K562 (cell line): ENCODE measurements around the gene MGAT4B. TPM values are rescaled to one million over a fixed set of nuclear protein-coding genes. Genes with fewer than 3 reads are reported as not detected.
A peak's percentile ranks its signal among the peaks of the same experiment; 100 is the strongest.

Experiments
- ADNP ChIP-seq: fragments of 200-800 bp; sonication (Bioruptor generic); IDR thresholded peaks from 2 replicates; pipeline ENCODE4 v1.6.1; 2016; ENCODE audit warnings: missing genetic modification characterization, missing compliant biosample characterization
- BRF1 ChIP-seq: IDR thresholded peaks from 3 replicates; pipeline ENCODE4 v1.6.1; 2011; ENCODE audit warnings: borderline replicate concordance, mild to moderate bottlenecking; ENCODE audit not compliant: insufficient read length; ENCODE audit errors: extremely low read depth
- CBFA2T2 ChIP-seq: fragments of 450-650 bp; conservative IDR thresholded peaks from 2 replicates; pipeline ENCODE4 v1.6.1; 2017; ENCODE audit warnings: mild to moderate bottlenecking
- EP400 ChIP-seq: fragments of 450-650 bp; IDR thresholded peaks from 2 replicates; pipeline ENCODE4 v1.6.1; 2017; ENCODE audit warnings: antibody characterized with exemption, mild to moderate bottlenecking, moderate library complexity
- HEY1 ChIP-seq: fragments of 250-450 bp; sonication (Bioruptor Pico); IDR thresholded peaks from 2 replicates; pipeline ENCODE4 v1.5.0; 2020; ENCODE audit warnings: mild to moderate bottlenecking, moderate library complexity, borderline replicate concordance
- KDM1A ChIP-seq, 2 experiments: fragments of 450-650 bp; IDR thresholded peaks; 2 replicates each; pipeline ENCODE4 v1.6.1; 2016; ENCODE audit warnings: mild to moderate bottlenecking in 2 of 2
- MAX ChIP-seq: sonication (generic); formaldehyde crosslinking; IDR thresholded peaks from 2 replicates; pipeline ENCODE4 v1.9.0; 2022; ENCODE audit warnings: mild to moderate bottlenecking, missing genetic modification reagents
- POLR2AphosphoS2 ChIP-seq: IDR thresholded peaks from 2 replicates; pipeline ENCODE4 v1.6.1; 2012; ENCODE audit warnings: low read length, improper control_type of control experiment
- PRMT5 ChIP-seq: sonication (generic); formaldehyde crosslinking; IDR thresholded peaks from 2 replicates; pipeline ENCODE4 v1.5.0; 2020; ENCODE audit warnings: missing genetic modification reagents
- RAD21 ChIP-seq, 2 experiments: fragments of 250-450 bp in 1 of 2; fragments of 450-650 bp in 1 of 2; sonication (Bioruptor Pico) in 1 of 2; formaldehyde crosslinking in 1 of 2; IDR thresholded peaks in 1 of 2; conservative IDR thresholded peaks in 1 of 2; 2 replicates each; pipeline versions ENCODE4 v1.4.0 to v1.8.0; 2020 to 2022; ENCODE audit warnings: mild to moderate bottlenecking in 2 of 2, moderate library complexity in 1 of 2
- RBFOX2 ChIP-seq: fragments of 200-400 bp; formaldehyde crosslinking; IDR thresholded peaks from 2 replicates; pipeline ENCODE4 v1.6.1; 2017; ENCODE audit warnings: low read depth, mild to moderate bottlenecking, low read length, moderate library complexity
- TAF7 ChIP-seq: fragments of 450-650 bp; IDR thresholded peaks from 2 replicates; pipeline ENCODE4 v1.6.1; 2016; ENCODE audit warnings: missing genetic modification characterization, missing compliant biosample characterization
- TEAD1 ChIP-seq, 2 experiments: fragments of 450-650 bp in 1 of 2; sonication (generic) in 1 of 2; formaldehyde crosslinking; IDR thresholded peaks; 2 replicates each; pipeline versions ENCODE4 v1.4.0 to v1.8.0; 2020 to 2022; ENCODE audit warnings: mild to moderate bottlenecking in 2 of 2, missing genetic modification reagents in 1 of 2
- TFAP4 ChIP-seq: sonication (generic); formaldehyde crosslinking; IDR thresholded peaks from 2 replicates; pipeline ENCODE4 v1.8.0; 2022; ENCODE audit warnings: missing genetic modification reagents, mild to moderate bottlenecking, moderate library complexity, borderline replicate concordance
- ZNF507 ChIP-seq: conservative IDR thresholded peaks from 2 replicates; pipeline ENCODE4 v1.6.1; 2017; ENCODE audit warnings: missing genetic modification characterization, missing compliant biosample characterization
- ZNF561 ChIP-seq: fragments of 450-650 bp; formaldehyde crosslinking; conservative IDR thresholded peaks from 2 replicates; pipeline ENCODE4 v1.4.0; 2020; ENCODE audit warnings: mild to moderate bottlenecking, moderate library complexity
- polyA plus RNA-seq, 8 experiments: library from polyadenylated mRNA; depleted of rRNA in 4 of 8; stranded (reverse) in 5 of 8; unstranded in 3 of 8; fragments of >200 nt; fragmentation: Nextera tagmentation in 2 of 8; fragmentation: Illumina TruSeq in 1 of 8; extraction: Ambion mirVana in 2 of 8; extraction: Trizol in 1 of 8; gene quantifications; 2 replicates each; pipeline versions ENCODE4 v1.2.1 to v1.2.3, GENCODE V29; 2011 to 2014; ENCODE audit warnings: inconsistent platforms in 1 of 8, missing spikeins in 1 of 8
- total RNA-seq, 7 experiments: library from RNA; depleted of rRNA in 6 of 7; stranded (reverse); fragments of >200 nt in 6 of 7; fragmentation: Illumina TruSeq in 2 of 7; extraction: Trizol in 2 of 7; gene quantifications; 2 replicates each; pipeline versions ENCODE4 v1.2.1 to v1.2.3, GENCODE V29; 2011 to 2021; ENCODE audit warnings: low replicate concordance in 1 of 7
- TF ChIP-seq, protein P1 (sequence below): fragments of 450-650 bp; IDR thresholded peaks from 2 replicates; pipeline ENCODE4 v1.6.1; 2016; ENCODE audit warnings: antibody characterized with exemption
- TF ChIP-seq, protein P2 (sequence below): fragments of 250-450 bp; sonication (Bioruptor Pico); IDR thresholded peaks from 2 replicates; pipeline ENCODE4 v1.8.0; 2021; ENCODE audit warnings: moderate library complexity, mild to moderate bottlenecking, inconsistent platforms
- TF ChIP-seq, protein P3 (sequence below), 2 experiments: fragments of 450-650 bp; conservative IDR thresholded peaks; 2 replicates each; pipeline ENCODE4 v1.6.1; 2017; ENCODE audit warnings: mild to moderate bottlenecking in 2 of 2, moderate library complexity in 2 of 2
- TF ChIP-seq, protein P4 (sequence below), 2 experiments: fragments of 450-650 bp in 1 of 2; sonication (generic) in 1 of 2; formaldehyde crosslinking; conservative IDR thresholded peaks; 2 replicates each; pipeline versions ENCODE4 v1.4.0 to v1.8.1; 2020 to 2022; ENCODE audit warnings: mild to moderate bottlenecking in 1 of 2, missing genetic modification reagents in 1 of 2

The MGAT4B gene
- total and polyA plus RNA-seq, 9 of the 15 experiments (the other 6 are each of a cell fraction or from before 2014, with no cell fraction given): 0.34 to 133 (median 75.4) TPM

DNA sequence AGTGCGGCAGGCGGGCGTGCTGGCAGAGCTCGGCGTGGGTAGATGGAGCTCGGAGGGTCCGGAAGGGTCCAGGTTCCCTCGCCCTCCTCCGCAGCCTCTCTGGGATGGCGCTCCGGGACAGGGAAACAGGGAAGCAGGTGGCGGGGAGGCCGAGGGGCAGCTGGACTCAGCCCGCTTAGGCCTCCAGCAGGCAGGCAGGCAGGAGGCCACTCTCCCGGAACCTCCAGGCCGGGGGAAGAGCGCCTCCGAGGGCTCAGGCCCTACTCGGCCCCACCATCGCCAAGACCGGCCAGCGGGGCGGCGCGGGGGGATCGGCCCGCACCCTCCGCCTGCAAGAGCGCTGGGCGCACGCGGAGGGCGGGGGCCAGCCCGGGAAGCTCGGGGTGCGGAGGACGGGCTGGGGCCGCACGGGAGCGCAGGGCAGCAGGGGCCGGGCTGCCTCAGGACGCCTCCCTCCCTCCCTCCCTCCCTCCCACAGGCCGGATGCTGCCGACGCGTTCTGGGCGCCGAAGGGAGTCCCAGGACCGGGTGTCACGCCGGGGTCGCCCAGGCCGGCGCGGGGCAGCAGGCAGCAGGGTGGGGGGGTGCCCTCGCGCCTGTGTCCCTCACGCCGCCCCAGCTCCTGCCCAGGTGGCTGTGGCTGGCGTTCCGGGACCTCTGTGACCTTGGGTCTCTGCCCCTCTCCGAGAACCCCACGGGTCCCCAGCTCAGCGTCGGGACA lies 977 bp downstream of the MGAT4B start (continued):
- TF ChIP-seq TFAP4 (CRISPR knock-in tag): peak; percentile 54; the same call in 1 of the 2 replicates
- TF ChIP-seq, protein P1, sequence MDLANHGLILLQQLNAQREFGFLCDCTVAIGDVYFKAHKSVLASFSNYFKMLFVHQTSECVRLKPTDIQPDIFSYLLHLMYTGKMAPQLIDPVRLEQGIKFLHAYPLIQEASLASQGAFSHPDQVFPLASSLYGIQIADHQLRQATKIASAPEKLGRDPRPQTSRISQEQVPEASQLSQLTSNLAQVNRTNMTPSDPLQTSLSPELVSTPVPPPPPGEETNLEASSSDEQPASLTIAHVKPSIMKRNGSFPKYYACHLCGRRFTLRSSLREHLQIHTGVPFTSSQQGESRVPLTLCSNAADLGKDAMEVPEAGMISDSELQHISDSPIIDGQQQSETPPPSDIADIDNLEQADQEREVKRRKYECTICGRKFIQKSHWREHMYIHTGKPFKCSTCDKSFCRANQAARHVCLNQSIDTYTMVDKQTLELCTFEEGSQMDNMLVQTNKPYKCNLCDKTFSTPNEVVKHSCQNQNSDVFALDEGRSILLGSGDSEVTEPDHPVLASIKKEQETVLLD: no peak
- no peak for TF ChIP-seq KDM1A (IDR thresholded peaks at IDR 0.05)
- TF ChIP-seq, protein P2, sequence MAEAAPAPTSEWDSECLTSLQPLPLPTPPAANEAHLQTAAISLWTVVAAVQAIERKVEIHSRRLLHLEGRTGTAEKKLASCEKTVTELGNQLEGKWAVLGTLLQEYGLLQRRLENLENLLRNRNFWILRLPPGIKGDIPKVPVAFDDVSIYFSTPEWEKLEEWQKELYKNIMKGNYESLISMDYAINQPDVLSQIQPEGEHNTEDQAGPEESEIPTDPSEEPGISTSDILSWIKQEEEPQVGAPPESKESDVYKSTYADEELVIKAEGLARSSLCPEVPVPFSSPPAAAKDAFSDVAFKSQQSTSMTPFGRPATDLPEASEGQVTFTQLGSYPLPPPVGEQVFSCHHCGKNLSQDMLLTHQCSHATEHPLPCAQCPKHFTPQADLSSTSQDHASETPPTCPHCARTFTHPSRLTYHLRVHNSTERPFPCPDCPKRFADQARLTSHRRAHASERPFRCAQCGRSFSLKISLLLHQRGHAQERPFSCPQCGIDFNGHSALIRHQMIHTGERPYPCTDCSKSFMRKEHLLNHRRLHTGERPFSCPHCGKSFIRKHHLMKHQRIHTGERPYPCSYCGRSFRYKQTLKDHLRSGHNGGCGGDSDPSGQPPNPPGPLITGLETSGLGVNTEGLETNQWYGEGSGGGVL (CRISPR knock-in tag): no peak
- peak; percentile 72 for TF ChIP-seq RBFOX2
- no peak for TF ChIP-seq HEY1
- no peak for TF ChIP-seq POLR2AphosphoS2
- no peak for TF ChIP-seq PRMT5 (CRISPR knock-in tag)
- peak in 1 of 2 experiments; percentile 23; a peak in 1 of 4 replicates for TF ChIP-seq RAD21 (CRISPR knock-in tag; conservative IDR thresholded peaks at IDR 0.05 in 1 of 2, IDR thresholded peaks at IDR 0.05 in 1 of 2)
- no peak for TF ChIP-seq BRF1
- TF ChIP-seq EP400: no peak; the same call in 1 of the 2 replicates
- TF ChIP-seq MAX: peak; percentile 74
- TF ChIP-seq, protein P3, sequence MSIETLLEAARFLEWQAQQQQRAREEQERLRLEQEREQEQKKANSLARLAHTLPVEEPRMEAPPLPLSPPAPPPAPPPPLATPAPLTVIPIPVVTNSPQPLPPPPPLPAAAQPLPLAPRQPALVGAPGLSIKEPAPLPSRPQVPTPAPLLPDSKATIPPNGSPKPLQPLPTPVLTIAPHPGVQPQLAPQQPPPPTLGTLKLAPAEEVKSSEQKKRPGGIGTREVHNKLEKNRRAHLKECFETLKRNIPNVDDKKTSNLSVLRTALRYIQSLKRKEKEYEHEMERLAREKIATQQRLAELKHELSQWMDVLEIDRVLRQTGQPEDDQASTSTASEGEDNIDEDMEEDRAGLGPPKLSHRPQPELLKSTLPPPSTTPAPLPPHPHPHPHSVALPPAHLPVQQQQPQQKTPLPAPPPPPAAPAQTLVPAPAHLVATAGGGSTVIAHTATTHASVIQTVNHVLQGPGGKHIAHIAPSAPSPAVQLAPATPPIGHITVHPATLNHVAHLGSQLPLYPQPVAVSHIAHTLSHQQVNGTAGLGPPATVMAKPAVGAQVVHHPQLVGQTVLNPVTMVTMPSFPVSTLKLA (conservative IDR thresholded peaks at IDR 0.05): peak in 1 of 2 experiments; percentile 27; a peak in 1 of 4 replicates
- no peak for TF ChIP-seq TAF7 (tag)
- TF ChIP-seq ZNF507 (tag): no peak
- TF ChIP-seq ZNF561 (CRISPR knock-in tag): no peak
- TF ChIP-seq, protein P4, sequence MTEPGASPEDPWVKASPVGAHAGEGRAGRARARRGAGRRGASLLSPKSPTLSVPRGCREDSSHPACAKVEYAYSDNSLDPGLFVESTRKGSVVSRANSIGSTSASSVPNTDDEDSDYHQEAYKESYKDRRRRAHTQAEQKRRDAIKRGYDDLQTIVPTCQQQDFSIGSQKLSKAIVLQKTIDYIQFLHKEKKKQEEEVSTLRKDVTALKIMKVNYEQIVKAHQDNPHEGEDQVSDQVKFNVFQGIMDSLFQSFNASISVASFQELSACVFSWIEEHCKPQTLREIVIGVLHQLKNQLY (CRISPR knock-in tag; conservative IDR thresholded peaks at IDR 0.05): no peak
- TF ChIP-seq CBFA2T2: no peak
- TF ChIP-seq ADNP: no peak
- TF ChIP-seq TEAD1 (CRISPR knock-in tag; IDR thresholded peaks at IDR 0.05): peak in 1 of 2 experiments; percentile 66; a peak in 1 of 4 replicates
